HFF-Myc (cell line): ENCODE results near the gene TSPAN18.

ENCODE experiments used
- DNase-seq: peaks from one replicate; pipeline ENCODE4 v3.0.0-alpha.2; 2011; ENCODE audit warnings: low read depth; ENCODE audit errors: extremely low read depth
- H3K4me3 ChIP-seq: replicated peaks from 2 replicates; pipeline ENCODE4 v1.5.1; 2011; ENCODE audit warnings: low read depth, mild to moderate bottlenecking, control low read depth, low read length
- CTCF ChIP-seq: IDR thresholded peaks from 2 replicates; pipeline ENCODE4 v1.5.1; 2012; ENCODE audit warnings: mild to moderate bottlenecking, low read depth, low read length, control low read depth; ENCODE audit errors: missing control alignments

The TSPAN18 gene

GRCh38 chr11:44766972-44767278 lies 40.2 kb downstream of the TSPAN18 start:
- no peak for TF ChIP-seq CTCF
- no peak overlapping the region for H3K4me3 ChIP-seq
- no peak for DNase-seq

DNA sequence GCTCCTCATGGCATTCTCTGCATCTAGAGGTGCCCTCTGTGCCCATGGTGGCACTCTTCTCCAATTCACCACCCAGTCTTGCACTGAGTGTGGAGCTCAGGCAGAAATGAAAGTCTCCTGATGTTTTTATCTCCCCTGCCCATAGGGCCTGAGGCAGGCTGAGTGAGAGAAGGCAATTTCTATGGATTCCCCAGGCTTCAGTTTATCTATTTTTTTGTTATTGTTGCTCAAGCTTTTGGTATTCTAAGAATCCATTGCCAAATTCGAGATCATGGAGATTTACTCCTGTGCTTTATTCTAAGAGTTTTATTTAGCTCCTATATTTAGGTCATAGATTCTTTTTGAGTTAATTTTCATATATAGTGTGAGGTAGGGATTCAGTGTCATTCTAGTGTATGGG lies 40.7 kb downstream of the TSPAN18 start:
- DNase-seq: no peak
- no peak overlapping the region for H3K4me3 ChIP-seq
- TF ChIP-seq CTCF: no peak

- H3K4me3 ChIP-seq: no peak overlapping the region
- TF ChIP-seq CTCF: no peak
- DNase-seq: no peak
These were observed 43.6 kb downstream of the TSPAN18 start for GRCh38 chr11:44770401-44770800.

DNA sequence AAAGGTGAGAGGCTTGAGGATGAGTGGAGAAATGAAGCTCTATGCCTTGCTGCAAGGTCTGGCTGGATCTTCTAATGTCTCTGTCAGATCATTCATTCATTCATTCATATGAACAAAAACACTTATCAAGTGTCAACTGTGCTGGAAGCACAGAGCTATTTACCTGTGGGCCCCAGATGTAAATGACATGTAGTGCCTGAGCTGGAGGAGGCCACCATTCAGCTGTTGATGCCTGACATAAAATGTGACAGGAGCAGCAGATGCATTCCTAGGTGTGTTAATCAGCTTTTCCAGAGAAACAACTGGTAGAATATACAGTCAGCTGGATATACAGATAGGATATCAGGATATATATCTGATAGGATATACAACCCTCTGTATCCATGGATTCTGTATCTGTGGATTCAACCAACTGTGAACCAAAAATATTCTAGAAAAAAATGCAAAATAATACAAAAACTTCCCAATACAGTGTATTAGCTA lies 44.5 kb downstream of the TSPAN18 start:
- TF ChIP-seq CTCF: no peak
- no peak overlapping the region for H3K4me3 ChIP-seq
- no peak for DNase-seq

- no peak overlapping the region for H3K4me3 ChIP-seq
- DNase-seq: no peak
- no peak for TF ChIP-seq CTCF
These were observed 45.1 kb downstream of the TSPAN18 start for GRCh38 chr11:44771841-44772240.

DNA sequence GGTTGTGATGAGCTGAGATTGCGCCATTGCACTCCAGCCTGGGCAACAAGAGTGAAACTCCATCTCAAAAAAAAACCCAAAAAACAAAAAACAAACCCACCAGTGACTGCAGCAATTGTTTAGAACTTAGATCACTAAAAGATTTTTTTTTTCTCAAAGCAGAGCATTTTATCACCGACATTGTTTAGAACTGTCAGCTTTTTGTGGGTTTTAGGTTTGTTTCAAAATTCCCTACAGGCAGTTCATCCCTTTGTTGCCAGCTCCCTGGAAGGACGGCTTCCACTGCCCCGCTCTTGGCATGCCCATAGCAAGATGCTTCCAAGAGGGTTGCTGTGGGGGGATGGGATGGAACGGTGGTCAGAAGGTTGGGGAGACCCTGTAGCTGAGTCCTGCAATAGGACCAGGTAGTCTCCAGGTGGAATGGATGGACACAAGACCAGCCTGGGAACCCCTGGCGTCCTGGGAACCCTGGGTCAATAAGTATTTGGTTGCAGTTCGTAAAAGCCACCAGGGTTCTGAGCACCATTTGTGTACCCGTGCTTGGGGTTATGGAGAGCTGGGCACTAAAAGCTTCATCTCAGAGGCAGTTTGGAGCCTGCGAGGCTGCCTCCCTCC lies 46.7 kb downstream of the TSPAN18 start:
- no peak overlapping the region for H3K4me3 ChIP-seq
- DNase-seq: no peak
- TF ChIP-seq CTCF: no peak

GRCh38 chr11:44774108-44774507 lies 47.3 kb downstream of the TSPAN18 start:
- no peak for TF ChIP-seq CTCF
- DNase-seq: no peak
- H3K4me3 ChIP-seq: no peak overlapping the region
